Mesodermal cell (in vitro differentiated cells): ENCODE measurements around the gene GABRR3.

Experiments used
- H3K27ac ChIP-seq: 2 replicates; pipeline ENCODE4 v1.7.0; 2013; ENCODE audit warnings: mild to moderate bottlenecking, low read depth, low read length, moderate library complexity; ENCODE audit not compliant: severe bottlenecking
- H3K36me3 ChIP-seq: 2 replicates; pipeline ENCODE4 v1.7.1; 2013; ENCODE audit warnings: mild to moderate bottlenecking, low read length, moderate library complexity; ENCODE audit not compliant: control insufficient read depth, insufficient read depth
- H3K4me1 ChIP-seq: one replicate; pipeline ENCODE4 v1.7.1; 2013; ENCODE audit warnings: mild to moderate bottlenecking, low read length; ENCODE audit not compliant: insufficient read depth, control insufficient read depth, poor library complexity, severe bottlenecking
- H3K4me3 ChIP-seq: 2 replicates; pipeline ENCODE4 v1.7.0; 2013; ENCODE audit warnings: low read length, control low read depth, mild to moderate bottlenecking; ENCODE audit not compliant: insufficient read depth, poor library complexity, severe bottlenecking; ENCODE audit errors: extremely low read depth
- H3K9me3 ChIP-seq: 2 replicates; pipeline ENCODE4 v1.7.1; 2013; ENCODE audit warnings: mild to moderate bottlenecking, low read length, moderate library complexity; ENCODE audit not compliant: control insufficient read depth
- WGBS, 2 experiments: methylation state at CpG; one replicate each; pipeline ENCODE4 v1.1.5; 2013; ENCODE audit warnings: missing lambda C conversion rate in 2 of 2; ENCODE audit not compliant: insufficient coverage in 2 of 2; 5-methylcytosine and 5-hydroxymethylcytosine counted together

Gene GABRR3

GRCh38 chr3:98038876-98039275 is 3.8 kb upstream of the GABRR3 start:
- no CpG with 5 or more reads among the region's 3 CpGs for WGBS, 2 experiments
- Histone ChIP-seq H3K4me1 (no peaks in the 10 kb centered on the region), H3K36me3 (no peaks in the 10 kb centered on the region), H3K4me3 (no peak overlapping the region), H3K27ac (no peak overlapping the region), H3K9me3 (no peaks in the 10 kb centered on the region)

- no peaks in the 10 kb centered on the region for H3K4me1 ChIP-seq
Measured at GRCh38 chr3:98038286-98038685, 3.2 kb upstream of the GABRR3 start.

GRCh38 chr3:98034486-98034885 is 629 bp downstream of the GABRR3 start:
- Histone ChIP-seq H3K4me1 (no peaks in the 10 kb centered on the region), H3K27ac (no peak overlapping the region), H3K4me3 (no peak overlapping the region), H3K36me3 (no peaks in the 10 kb centered on the region), H3K9me3 (no peaks in the 10 kb centered on the region)
- whole genome bisulfite sequencing, 2 experiments: 91 to 92% methylated on average over 2 of the region's 2 CpGs

More at GRCh38 chr3:98038286-98038685, 3.2 kb upstream of the GABRR3 start:
- no peaks in the 10 kb centered on the region for H3K9me3 ChIP-seq
- H3K4me3 ChIP-seq: no peak overlapping the region
- no peaks in the 10 kb centered on the region for H3K36me3 ChIP-seq
- WGBS, 2 experiments: 88% methylated on average over 1 of the region's 3 CpGs; no CpG with 5 or more reads in 1 of the 2 experiments
- H3K27ac ChIP-seq: no peak overlapping the region

GRCh38 chr3:98034036-98034435 is 1.1 kb downstream of the GABRR3 start:
- H3K36me3 ChIP-seq: no peaks in the 10 kb centered on the region
- H3K4me3 ChIP-seq: no peak overlapping the region
- no peaks in the 10 kb centered on the region for H3K4me1 ChIP-seq
- H3K27ac ChIP-seq: no peak overlapping the region
- no CpG with 5 or more reads among the region's 2 CpGs for WGBS, 2 experiments
- H3K9me3 ChIP-seq: no peaks in the 10 kb centered on the region

- Histone ChIP-seq H3K4me3 (no peak overlapping the region), H3K27ac (no peak overlapping the region), H3K36me3 (no peaks in the 10 kb centered on the region), H3K9me3 (no peaks in the 10 kb centered on the region), H3K4me1 (no peaks in the 10 kb centered on the region)
- no CpG with 5 or more reads among the region's 1 CpG for WGBS, 2 experiments
Measured at GRCh38 chr3:98032904-98033303, 2.2 kb downstream of the GABRR3 start.

GRCh38 chr3:98032265-98032664 is 2.9 kb downstream of the GABRR3 start:
- H3K9me3 ChIP-seq: no peaks in the 10 kb centered on the region
- H3K4me3 ChIP-seq: no peak overlapping the region
- no peaks in the 10 kb centered on the region for H3K36me3 ChIP-seq
- WGBS, 2 experiments: no CpG with 5 or more reads among the region's 1 CpG
- H3K27ac ChIP-seq: no peak overlapping the region
- no peaks in the 10 kb centered on the region for H3K4me1 ChIP-seq

GRCh38 chr3:98029083-98029482 is 6.0 kb downstream of the GABRR3 start:
- H3K9me3 ChIP-seq: no peaks in the 10 kb centered on the region
- WGBS, 2 experiments: no CpG with 5 or more reads among the region's 2 CpGs
- H3K36me3 ChIP-seq: no peaks in the 10 kb centered on the region
- H3K4me3 ChIP-seq: no peak overlapping the region
- H3K27ac ChIP-seq: no peak overlapping the region
- H3K4me1 ChIP-seq: no peaks in the 10 kb centered on the region

- WGBS, 2 experiments: no CpG with 5 or more reads among the region's 1 CpG
- Histone ChIP-seq H3K9me3 (no peaks in the 10 kb centered on the region), H3K27ac (no peak overlapping the region), H3K4me3 (no peak overlapping the region), H3K4me1 (no peaks in the 10 kb centered on the region), H3K36me3 (no peaks in the 10 kb centered on the region)
Measured at GRCh38 chr3:98027085-98027446, 8.0 kb downstream of the GABRR3 start.

GRCh38 chr3:98026425-98027084 is 8.6 kb downstream of the GABRR3 start:
- WGBS, 2 experiments: 86 to 100% methylated on average over 1 of the region's 5 CpGs
- no peak overlapping the region for H3K4me3 ChIP-seq
- no peaks in the 10 kb centered on the region for H3K9me3 ChIP-seq
- H3K36me3 ChIP-seq: no peaks in the 10 kb centered on the region
- no peak overlapping the region for H3K27ac ChIP-seq
- H3K4me1 ChIP-seq: no peaks in the 10 kb centered on the region

GRCh38 chr3:98025392-98025945 is 9.6 kb downstream of the GABRR3 start:
- no peaks in the 10 kb centered on the region for H3K36me3 ChIP-seq
- H3K4me1 ChIP-seq: no peaks in the 10 kb centered on the region
- WGBS, 2 experiments: no CpG with 5 or more reads among the region's 4 CpGs
- H3K27ac ChIP-seq: no peak overlapping the region
- no peaks in the 10 kb centered on the region for H3K9me3 ChIP-seq
- H3K4me3 ChIP-seq: no peak overlapping the region

- Histone ChIP-seq H3K36me3 (no peaks in the 10 kb centered on the region), H3K27ac (no peak overlapping the region), H3K9me3 (no peaks in the 10 kb centered on the region), H3K4me3 (no peak overlapping the region), H3K4me1 (no peaks in the 10 kb centered on the region)
- WGBS, 2 experiments: 39 to 53% methylated on average over 8 to 9 of the region's 13 CpGs
Measured at GRCh38 chr3:98022978-98023820, 11.9 kb downstream of the GABRR3 start.
